Dermis lymphatic vessel endothelial cell (primary cell): Measurements from ENCODE around the gene CPEB3. TPM values are rescaled to one million over a fixed set of nuclear protein-coding genes. Genes with fewer than 3 reads are reported as not detected.

ENCODE experiments used
- total RNA-seq: library from RNA; depleted of rRNA; stranded (reverse); fragments of >200 nt; gene quantifications from 2 replicates; pipeline ENCODE4 v1.2.1, GENCODE V29; 2014

The CPEB3 gene
- 1.6 TPM in 2 replicates for total RNA-seq

DNA sequence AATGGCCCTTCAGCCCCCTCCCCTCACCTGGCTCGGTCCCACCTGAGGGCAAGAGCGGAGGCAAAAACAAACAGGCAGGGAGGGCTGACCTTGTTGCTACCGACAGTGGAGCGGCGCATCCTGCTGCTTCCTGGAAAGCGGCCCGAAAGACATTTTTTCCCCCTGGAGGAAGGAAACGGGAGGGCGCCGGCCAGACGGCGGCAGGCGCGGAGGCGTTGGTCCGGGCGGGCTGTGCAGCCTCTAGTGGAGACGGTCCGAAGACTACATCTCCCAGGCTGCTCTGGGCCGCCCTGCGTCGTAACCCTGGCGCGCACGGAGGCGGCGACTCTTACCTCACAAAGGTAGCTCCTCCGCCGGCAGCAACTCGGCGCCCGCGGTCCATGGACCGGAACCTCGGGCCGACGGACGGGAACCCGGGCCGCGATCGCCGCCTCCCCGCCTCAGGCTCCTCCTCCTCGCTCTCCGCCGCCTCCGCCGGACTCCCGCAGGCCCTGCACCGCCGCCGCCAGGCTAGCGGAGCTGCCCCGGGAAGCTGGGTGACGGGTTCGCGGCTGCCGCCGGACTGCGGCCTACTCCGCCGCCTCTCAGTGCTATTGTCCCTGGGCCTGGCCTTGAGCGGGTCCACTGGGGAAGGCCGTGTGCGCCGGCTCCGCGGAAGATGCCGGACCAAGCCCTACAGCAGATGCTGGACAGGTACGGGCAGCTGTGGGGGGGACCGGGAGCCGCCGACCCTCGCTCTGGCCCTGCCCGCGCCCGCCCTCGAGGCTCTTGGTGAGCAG, at the start of gene CPEB3, which contains the start of gene MARCHF5:
CPEB3 (minus strand) TSS at position 242 of the 779 bp plus-strand sequence. CDS start 50,728 bp downstream, outside the sequence.
MARCHF5 (plus strand) TSS at position 331 of the 779 bp plus-strand sequence; CDS start at position 659, 328 bp downstream.

Other genes starting within 250 kb of the CPEB3 start
- gene MARCHF5, start 89 bp upstream of the CPEB3 start, total RNA-seq = 27.7 and 32.8 TPM in 2 replicates